Measurements from ENCODE around the gene C1orf198. TPM values are rescaled to one million over a fixed set of nuclear protein-coding genes. Genes with fewer than 3 reads are reported as not detected.

C1orf198 gene
- total RNA-seq, 2 experiments from 2014 or later: 6.2 to 6.9 TPM

DNA sequence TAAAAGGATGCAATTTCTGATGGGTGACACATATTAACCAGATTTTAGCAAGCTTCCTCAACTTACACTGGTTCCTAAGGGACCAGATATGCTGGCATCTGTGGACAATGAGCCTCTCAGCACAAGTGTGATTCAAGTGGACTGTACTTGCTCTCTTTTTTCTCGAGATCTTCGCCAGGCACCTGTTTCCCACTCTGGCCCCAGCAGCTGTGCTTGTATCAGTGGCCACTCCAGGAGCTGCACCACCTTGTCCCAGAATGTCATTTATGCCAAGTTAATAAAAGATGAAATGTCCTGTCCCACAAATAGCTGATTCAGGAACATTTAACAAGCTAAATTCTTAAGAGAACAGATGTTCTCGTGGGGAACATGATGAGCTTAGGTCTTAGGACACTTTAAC lies 14.6 kb downstream of the C1orf198 start:
- Mint-ChIP-seq H3K4me3 (no peak overlapping the region), H3K36me3 (ENCODE audit: low read depth) (peaks cover 15% of the 10 kb centered on the region), H3K27me3 (no peaks in the 10 kb centered on the region), H3K4me1 (ENCODE audit: low read depth) (no peaks in the 10 kb centered on the region), H3K27ac (no peak overlapping the region), H3K9me3 (no peaks in the 10 kb centered on the region)
- TF ChIP-seq, protein P1, sequence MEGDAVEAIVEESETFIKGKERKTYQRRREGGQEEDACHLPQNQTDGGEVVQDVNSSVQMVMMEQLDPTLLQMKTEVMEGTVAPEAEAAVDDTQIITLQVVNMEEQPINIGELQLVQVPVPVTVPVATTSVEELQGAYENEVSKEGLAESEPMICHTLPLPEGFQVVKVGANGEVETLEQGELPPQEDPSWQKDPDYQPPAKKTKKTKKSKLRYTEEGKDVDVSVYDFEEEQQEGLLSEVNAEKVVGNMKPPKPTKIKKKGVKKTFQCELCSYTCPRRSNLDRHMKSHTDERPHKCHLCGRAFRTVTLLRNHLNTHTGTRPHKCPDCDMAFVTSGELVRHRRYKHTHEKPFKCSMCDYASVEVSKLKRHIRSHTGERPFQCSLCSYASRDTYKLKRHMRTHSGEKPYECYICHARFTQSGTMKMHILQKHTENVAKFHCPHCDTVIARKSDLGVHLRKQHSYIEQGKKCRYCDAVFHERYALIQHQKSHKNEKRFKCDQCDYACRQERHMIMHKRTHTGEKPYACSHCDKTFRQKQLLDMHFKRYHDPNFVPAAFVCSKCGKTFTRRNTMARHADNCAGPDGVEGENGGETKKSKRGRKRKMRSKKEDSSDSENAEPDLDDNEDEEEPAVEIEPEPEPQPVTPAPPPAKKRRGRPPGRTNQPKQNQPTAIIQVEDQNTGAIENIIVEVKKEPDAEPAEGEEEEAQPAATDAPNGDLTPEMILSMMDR (IDR thresholded peaks at IDR 0.05): no peak
- intact Hi-C loops (cut with micrococcal nuclease): no loop called here
- DNase-seq (no peak), ATAC-seq (no peak)
- ChIA-PET POLR2A (interaction anchor here (0.6 kb wide), 1 partner anchor 13 kb away, joined by 3 read pairs; no protein-coding TSS in a partner anchor), CTCF (no interaction called here)

DNA sequence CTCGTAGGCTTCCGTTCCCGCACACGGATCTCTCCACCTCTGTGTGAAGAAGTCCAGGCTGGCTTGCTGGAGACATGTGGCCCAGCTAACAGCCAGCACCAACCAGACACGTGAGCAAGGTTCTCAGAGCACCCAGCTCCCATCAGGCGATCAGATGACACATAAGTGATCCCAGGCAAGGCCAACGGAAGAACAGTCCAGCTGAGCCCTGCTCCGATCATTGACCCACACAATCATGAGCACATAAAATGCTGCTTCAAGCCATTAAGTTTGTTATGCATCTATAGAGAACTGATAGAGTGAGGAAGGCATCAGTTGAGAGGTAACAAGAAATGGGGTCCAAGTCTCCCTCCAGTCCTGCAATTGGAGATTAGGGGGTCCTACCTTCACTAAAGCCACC lies 15.4 kb downstream of the C1orf198 start:
- peaks cover 15% of the 10 kb centered on the region for H3K36me3 Mint-ChIP-seq (ENCODE audit: low read depth)
- intact Hi-C loops (cut with micrococcal nuclease): no loop called here
- ATAC-seq: no peak
- H3K4me1 Mint-ChIP-seq (ENCODE audit: low read depth): no peaks in the 10 kb centered on the region
- no peaks in the 10 kb centered on the region for H3K9me3 Mint-ChIP-seq
- TF ChIP-seq, protein P1 (IDR thresholded peaks at IDR 0.05): no peak
- ChIA-PET CTCF (interaction anchor here (1.3 kb wide), 1 partner anchor 13 kb away, joined by 3 read pairs; no protein-coding TSS in a partner anchor), POLR2A (no interaction called here)
- no peaks in the 10 kb centered on the region for H3K27me3 Mint-ChIP-seq
- no peak overlapping the region for H3K4me3 Mint-ChIP-seq
- H3K27ac Mint-ChIP-seq: no peak overlapping the region
- no peak for DNase-seq

DNA sequence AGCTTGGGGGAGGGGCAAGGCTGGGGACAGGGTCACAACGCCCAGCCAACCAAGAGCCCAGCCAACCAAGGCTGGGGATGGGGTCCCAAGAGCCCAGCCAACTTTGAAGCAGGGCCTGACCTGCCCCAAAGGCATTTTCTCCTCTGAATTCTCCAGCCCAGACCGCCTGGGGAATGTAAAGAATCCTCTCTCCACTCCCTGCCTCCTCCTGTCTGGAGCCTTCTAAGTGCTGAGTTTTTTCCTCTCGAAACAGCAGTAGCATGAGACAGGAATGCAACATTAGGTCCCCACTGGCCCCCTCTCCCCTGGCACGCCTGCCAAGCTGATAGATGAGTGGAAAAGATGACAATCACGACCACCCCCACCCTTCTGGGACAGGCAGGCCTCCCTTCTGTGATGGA lies 17.0 kb downstream of the C1orf198 start:
- ChIA-PET POLR2A (no interaction called here), CTCF (no interaction called here)
- DNase-seq (no peak), ATAC-seq (no peak)
- H3K4me1 Mint-ChIP-seq (ENCODE audit: low read depth): no peaks in the 10 kb centered on the region
- no peaks in the 10 kb centered on the region for H3K27me3 Mint-ChIP-seq
- peaks cover 15% of the 10 kb centered on the region for H3K36me3 Mint-ChIP-seq (ENCODE audit: low read depth)
- no peaks in the 10 kb centered on the region for H3K9me3 Mint-ChIP-seq
- no peak overlapping the region for H3K27ac Mint-ChIP-seq
- TF ChIP-seq, protein P1 (IDR thresholded peaks at IDR 0.05): no peak
- intact Hi-C loops (cut with micrococcal nuclease): no loop called here
- H3K4me3 Mint-ChIP-seq: no peak overlapping the region

DNA sequence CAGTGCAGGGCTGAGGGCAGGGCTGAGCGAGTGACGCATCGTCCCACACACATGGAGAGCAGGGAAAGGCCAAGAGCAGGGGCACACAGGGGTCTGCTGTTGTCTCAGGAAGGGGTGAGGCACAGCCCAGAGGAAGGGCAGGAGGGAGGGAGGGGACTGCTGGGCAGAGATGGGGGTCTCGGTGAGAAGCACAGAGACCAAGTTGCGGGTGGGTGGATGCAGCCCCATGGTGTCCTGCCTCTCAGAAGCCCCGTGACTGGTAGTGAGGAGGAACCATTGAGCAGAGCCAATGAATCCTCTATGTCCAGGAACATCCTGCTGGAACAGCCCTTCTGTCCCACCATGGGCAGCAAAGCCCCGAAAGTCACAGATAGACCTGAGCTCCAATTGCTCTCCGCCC lies 17.8 kb downstream of the C1orf198 start:
- intact Hi-C loops (cut with micrococcal nuclease): no loop called here
- ChIA-PET POLR2A (no interaction called here), CTCF (no interaction called here)

DNA sequence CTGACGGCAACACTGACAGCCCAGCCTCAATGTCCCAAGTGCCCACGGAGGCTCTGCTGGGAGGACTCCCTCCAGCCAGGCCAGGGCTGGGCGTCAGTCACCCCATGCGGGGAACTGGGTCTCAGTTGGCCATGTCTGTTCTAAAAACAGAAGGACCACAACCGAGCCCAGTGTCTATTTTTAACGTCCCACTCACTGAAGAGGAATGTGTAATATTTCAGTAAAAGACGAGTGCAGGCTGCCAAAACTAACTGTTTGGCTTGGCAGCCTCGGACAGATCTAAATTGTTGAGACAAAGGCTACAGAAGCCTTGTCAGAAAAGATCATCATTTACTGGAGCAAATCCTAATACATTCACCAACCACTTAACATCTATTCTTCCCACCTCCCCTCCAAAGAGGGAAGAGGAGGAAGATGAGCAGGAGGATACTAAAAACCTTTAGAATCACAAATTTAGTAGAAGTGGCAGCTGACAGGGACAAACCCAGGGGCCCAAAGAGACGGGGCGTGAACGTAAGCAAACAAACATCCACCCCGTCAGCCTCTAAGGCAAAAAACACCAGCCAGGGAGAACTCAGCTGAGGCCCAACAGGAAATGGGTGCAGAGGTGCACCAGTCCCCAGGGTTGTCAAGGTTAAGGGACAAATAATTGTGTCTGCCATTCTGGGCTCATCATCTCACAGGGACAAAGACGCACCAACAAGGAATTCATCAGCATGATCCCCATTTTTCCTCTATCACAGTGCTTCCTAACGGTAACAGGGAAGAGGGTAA lies 18.7 kb downstream of the C1orf198 start:
- ChIA-PET POLR2A (interaction anchor here (0.6 kb wide), 1 partner anchor 170 kb away, joined by 4 read pairs; no protein-coding TSS in a partner anchor), CTCF (no interaction called here)
- ATAC-seq (no peak), DNase-seq (no peak)
- no peaks in the 10 kb centered on the region for H3K27me3 Mint-ChIP-seq
- H3K36me3 Mint-ChIP-seq (ENCODE audit: low read depth): peaks cover 13% of the 10 kb centered on the region
- H3K9me3 Mint-ChIP-seq: no peaks in the 10 kb centered on the region
- no peak overlapping the region for H3K4me3 Mint-ChIP-seq
- intact Hi-C loops (cut with micrococcal nuclease): no loop called here
- no peaks in the 10 kb centered on the region for H3K4me1 Mint-ChIP-seq (ENCODE audit: low read depth)
- no peak overlapping the region for H3K27ac Mint-ChIP-seq
- TF ChIP-seq, protein P1 (IDR thresholded peaks at IDR 0.05): no peak

More for the DNA sequence above, 17.8 kb downstream of the C1orf198 start:
- H3K4me3 Mint-ChIP-seq: no peak overlapping the region
- H3K4me1 Mint-ChIP-seq (ENCODE audit: low read depth): no peaks in the 10 kb centered on the region
- DNase-seq (no peak), ATAC-seq (no peak)
- TF ChIP-seq, protein P1 (IDR thresholded peaks at IDR 0.05): no peak
- H3K27me3 Mint-ChIP-seq: no peaks in the 10 kb centered on the region
- H3K36me3 Mint-ChIP-seq (ENCODE audit: low read depth): peaks cover 15% of the 10 kb centered on the region
- no peak overlapping the region for H3K27ac Mint-ChIP-seq
- H3K9me3 Mint-ChIP-seq: no peaks in the 10 kb centered on the region

Measured in activated CD8-positive, alpha-beta T cell treated with anti-CD3 and anti-CD28 coated beads for 36 hours (primary cell).